ENCODE data around the gene TRIM14.

GRCh38 chr9:98158071-98158831 is 39.2 kb upstream of the TRIM14 start:
- TF ChIP-seq HDGF (IDR thresholded peaks at IDR 0.05; ENCODE audit: borderline replicate concordance) (no peak), ZNF384 (IDR thresholded peaks at IDR 0.05) (no peak), ARNT (IDR thresholded peaks at IDR 0.05) (no peak), SUZ12 (IDR thresholded peaks at IDR 0.05) (no peak), SP1 (IDR thresholded peaks at IDR 0.05) (no peak)

Measured in HEK293T (cell line).